ENCODE results near the gene NRXN3. TPM values are rescaled to one million over a fixed set of nuclear protein-coding genes. Genes with fewer than 3 reads are reported as not detected.

NRXN3 gene
- total and polyA plus RNA-seq, 2 experiments from 2014 or later = 1.0 to 1.8 TPM

GRCh38 chr14:79443602-79444001 is 1273.4 kb downstream of the NRXN3 start (continued):
- TF ChIP-seq, protein P1, sequence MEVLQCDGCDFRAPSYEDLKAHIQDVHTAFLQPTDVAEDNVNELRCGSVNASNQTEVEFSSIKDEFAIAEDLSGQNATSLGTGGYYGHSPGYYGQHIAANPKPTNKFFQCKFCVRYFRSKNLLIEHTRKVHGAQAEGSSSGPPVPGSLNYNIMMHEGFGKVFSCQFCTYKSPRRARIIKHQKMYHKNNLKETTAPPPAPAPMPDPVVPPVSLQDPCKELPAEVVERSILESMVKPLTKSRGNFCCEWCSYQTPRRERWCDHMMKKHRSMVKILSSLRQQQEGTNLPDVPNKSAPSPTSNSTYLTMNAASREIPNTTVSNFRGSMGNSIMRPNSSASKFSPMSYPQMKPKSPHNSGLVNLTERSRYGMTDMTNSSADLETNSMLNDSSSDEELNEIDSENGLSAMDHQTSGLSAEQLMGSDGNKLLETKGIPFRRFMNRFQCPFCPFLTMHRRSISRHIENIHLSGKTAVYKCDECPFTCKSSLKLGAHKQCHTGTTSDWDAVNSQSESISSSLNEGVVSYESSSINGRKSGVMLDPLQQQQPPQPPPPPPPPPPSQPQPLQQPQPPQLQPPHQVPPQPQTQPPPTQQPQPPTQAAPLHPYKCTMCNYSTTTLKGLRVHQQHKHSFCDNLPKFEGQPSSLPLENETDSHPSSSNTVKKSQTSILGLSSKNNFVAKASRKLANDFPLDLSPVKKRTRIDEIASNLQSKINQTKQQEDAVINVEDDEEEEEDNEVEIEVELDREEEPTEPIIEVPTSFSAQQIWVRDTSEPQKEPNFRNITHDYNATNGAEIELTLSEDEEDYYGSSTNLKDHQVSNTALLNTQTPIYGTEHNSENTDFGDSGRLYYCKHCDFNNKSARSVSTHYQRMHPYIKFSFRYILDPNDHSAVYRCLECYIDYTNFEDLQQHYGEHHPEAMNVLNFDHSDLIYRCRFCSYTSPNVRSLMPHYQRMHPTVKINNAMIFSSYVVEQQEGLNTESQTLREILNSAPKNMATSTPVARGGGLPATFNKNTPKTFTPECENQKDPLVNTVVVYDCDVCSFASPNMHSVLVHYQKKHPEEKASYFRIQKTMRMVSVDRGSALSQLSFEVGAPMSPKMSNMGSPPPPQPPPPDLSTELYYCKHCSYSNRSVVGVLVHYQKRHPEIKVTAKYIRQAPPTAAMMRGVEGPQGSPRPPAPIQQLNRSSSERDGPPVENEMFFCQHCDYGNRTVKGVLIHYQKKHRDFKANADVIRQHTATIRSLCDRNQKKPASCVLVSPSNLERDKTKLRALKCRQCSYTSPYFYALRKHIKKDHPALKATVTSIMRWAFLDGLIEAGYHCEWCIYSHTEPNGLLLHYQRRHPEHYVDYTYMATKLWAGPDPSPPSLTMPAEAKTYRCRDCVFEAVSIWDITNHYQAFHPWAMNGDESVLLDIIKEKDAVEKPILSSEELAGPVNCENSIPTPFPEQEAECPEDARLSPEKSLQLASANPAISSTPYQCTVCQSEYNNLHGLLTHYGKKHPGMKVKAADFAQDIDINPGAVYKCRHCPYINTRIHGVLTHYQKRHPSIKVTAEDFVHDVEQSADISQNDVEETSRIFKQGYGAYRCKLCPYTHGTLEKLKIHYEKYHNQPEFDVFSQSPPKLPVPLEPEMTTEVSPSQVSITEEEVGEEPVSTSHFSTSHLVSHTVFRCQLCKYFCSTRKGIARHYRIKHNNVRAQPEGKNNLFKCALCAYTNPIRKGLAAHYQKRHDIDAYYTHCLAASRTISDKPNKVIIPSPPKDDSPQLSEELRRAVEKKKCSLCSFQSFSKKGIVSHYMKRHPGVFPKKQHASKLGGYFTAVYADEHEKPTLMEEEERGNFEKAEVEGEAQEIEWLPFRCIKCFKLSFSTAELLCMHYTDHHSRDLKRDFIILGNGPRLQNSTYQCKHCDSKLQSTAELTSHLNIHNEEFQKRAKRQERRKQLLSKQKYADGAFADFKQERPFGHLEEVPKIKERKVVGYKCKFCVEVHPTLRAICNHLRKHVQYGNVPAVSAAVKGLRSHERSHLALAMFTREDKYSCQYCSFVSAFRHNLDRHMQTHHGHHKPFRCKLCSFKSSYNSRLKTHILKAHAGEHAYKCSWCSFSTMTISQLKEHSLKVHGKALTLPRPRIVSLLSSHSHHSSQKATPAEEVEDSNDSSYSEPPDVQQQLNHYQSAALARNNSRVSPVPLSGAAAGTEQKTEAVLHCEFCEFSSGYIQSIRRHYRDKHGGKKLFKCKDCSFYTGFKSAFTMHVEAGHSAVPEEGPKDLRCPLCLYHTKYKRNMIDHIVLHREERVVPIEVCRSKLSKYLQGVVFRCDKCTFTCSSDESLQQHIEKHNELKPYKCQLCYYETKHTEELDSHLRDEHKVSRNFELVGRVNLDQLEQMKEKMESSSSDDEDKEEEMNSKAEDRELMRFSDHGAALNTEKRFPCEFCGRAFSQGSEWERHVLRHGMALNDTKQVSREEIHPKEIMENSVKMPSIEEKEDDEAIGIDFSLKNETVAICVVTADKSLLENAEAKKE (CRISPR knock-in tag; IDR thresholded peaks at IDR 0.05) = no peak
- TF ChIP-seq EZH2phosphoT487 (IDR thresholded peaks at IDR 0.05; ENCODE audit: unreplicated experiment) (no peak), CREB1 (CRISPR knock-in tag; IDR thresholded peaks at IDR 0.05; ENCODE audit: low read depth) (no peak), ZNF331 (CRISPR knock-in tag; IDR thresholded peaks at IDR 0.05; ENCODE audit: low read depth) (no peak), NANOG (IDR thresholded peaks at IDR 0.05; ENCODE audit: borderline replicate concordance) (no peak), POLR2AphosphoS5 (IDR thresholded peaks at IDR 0.05; ENCODE audit: low read depth) (no peak)

DNA sequence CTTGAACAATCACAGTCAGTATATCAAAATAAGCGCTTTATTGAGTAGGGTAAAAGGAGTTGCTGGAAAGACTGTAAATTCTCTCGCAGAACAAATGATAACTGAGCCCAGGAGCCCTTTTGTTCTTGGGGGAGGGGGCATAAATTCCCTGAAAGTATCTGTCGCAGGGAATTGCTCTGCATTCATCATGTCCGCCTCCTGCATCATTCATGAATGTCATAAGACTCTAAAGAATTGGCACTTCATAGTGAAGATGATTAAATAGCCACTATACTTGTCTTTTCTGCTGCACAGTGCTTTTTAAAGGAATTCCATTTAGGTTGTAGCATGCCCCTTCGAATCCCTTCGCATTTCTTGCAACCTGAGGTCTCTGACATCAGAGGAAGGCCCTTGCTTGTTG is 1278.8 kb downstream of the NRXN3 start:
- H3K36me3 ChIP-seq (ENCODE audit: insufficient read depth) = no peaks in the 10 kb centered on the region
- ATAC-seq (no peak), DNase-seq (ENCODE audit: low spot score) (no peak)
- no peaks in the 10 kb centered on the region for H3K27me3 Mint-ChIP-seq (ENCODE audit: insufficient read depth, low read depth, poor library complexity)
- no peaks in the 10 kb centered on the region for H3K4me1 ChIP-seq (ENCODE audit: insufficient read depth)
- H3K4me2 ChIP-seq = no peak overlapping the region
- H3K4me1 Mint-ChIP-seq = no peaks in the 10 kb centered on the region
- H3F3A ChIP-seq (replicated peaks; ENCODE audit: low read depth) = no peaks in the 10 kb centered on the region
- H3K27ac ChIP-seq (ENCODE audit: low read depth) = no peak overlapping the region
- H3K27me3 ChIP-seq (ENCODE audit: insufficient read depth) = no peaks in the 10 kb centered on the region
- H3K79me2 ChIP-seq (replicated peaks; ENCODE audit: insufficient read depth) = no peaks in the 10 kb centered on the region
- no peak overlapping the region for H3K4me3 Mint-ChIP-seq
- H3K27ac Mint-ChIP-seq = no peak overlapping the region
- H3K9me2 ChIP-seq (ENCODE audit: insufficient read depth) = 0 out of 2 replicates have a peak, but pooled peaks cover 3% of the 10 kb centered on the region
- H2AFZ ChIP-seq = no peak overlapping the region
- H4K20me1 ChIP-seq (replicated peaks; ENCODE audit: insufficient read depth) = no peaks in the 10 kb centered on the region
- no peaks in the 10 kb centered on the region for H3K9me3 Mint-ChIP-seq
- H3K36me3 Mint-ChIP-seq (ENCODE audit: low read depth) = no peaks in the 10 kb centered on the region
- no peak overlapping the region for H3K4me3 ChIP-seq
- TF ChIP-seq, protein P1 (CRISPR knock-in tag; IDR thresholded peaks at IDR 0.05) = no peak
- TF ChIP-seq ETS1 (IDR thresholded peaks at IDR 0.05) = no peak

Data from GM23338 (cell line).